Activated naive CD8-positive, alpha-beta T cell treated with anti-CD3 and anti-CD28 coated beads, Interleukin-2, amount 50 U/mL, for 16 hours (primary cell): ENCODE measurements around the gene AP5Z1.
"Not testable (repeated sequence)": the region's sequence is repeated elsewhere in the genome, so short reads cannot be mapped to it uniquely, and the experiment has no call there.

Experiments used
- DNase-seq: peaks from one replicate; pipeline ENCODE4 v3.0.0-alpha.2; 2020; ENCODE audit warnings: low read depth, low spot score

Gene AP5Z1

DNA sequence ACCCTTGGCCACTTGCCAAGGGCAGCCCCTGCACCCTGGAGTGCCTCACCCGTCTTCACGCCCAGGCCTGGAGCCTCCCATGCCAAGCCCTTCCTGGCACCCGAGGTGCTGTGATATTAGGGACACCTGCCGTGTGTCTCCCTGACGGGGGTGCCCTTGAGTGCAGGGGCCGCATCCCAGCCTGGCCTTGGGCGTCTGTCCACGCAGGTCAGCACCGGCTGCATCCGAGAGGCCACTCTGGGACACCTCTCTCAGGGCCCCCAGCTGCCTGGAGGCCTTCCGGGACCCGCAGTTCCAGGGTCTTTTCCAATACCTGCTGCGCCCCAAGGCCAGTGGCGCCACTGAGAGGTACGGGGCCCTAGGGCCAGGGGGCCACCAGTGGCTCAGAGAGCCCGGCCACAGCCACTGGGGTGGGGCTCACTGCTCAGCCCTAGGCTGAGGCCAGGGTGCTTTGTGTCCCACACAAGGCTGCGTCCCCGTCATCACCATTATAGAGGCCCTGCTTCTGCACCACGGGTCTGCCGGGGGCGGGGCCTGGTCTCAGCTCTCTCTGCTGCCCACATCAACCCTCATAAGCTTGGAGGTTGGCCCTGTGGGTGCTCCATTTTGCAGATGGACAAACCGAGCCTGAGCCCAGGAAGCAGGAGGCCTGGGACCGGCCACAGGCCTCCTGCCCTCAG is 12.7 kb downstream of the AP5Z1 start:
- DNase-seq = no peak

DNA sequence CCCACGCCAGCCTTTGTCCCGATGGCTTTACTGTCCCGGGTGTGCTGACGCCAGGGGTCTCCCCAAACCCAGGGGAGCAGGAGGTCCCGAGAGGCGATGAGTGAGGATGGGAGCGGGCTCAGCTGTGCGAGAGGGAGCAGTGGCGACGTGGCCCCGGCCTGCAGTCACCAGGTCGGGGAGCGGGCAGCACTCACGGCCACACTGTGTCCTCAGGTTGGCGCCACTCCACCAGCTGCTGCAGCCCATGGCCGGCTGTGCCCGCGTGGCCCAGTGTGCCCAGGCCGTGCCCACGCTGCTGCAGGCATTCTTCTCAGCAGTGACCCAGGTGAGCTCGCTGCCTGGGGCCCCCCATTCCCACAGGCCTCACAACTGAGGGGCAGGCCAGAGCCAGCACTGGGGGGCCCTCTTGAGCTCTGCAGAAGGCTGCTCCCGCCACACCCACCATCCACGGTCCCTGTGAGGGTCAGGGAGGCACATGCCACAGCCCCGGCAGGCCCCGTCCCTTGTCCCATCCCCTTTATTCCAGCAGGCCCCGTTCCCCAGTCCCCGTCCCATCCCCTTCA is 13.3 kb downstream of the AP5Z1 start:
- no peak for DNase-seq

DNA sequence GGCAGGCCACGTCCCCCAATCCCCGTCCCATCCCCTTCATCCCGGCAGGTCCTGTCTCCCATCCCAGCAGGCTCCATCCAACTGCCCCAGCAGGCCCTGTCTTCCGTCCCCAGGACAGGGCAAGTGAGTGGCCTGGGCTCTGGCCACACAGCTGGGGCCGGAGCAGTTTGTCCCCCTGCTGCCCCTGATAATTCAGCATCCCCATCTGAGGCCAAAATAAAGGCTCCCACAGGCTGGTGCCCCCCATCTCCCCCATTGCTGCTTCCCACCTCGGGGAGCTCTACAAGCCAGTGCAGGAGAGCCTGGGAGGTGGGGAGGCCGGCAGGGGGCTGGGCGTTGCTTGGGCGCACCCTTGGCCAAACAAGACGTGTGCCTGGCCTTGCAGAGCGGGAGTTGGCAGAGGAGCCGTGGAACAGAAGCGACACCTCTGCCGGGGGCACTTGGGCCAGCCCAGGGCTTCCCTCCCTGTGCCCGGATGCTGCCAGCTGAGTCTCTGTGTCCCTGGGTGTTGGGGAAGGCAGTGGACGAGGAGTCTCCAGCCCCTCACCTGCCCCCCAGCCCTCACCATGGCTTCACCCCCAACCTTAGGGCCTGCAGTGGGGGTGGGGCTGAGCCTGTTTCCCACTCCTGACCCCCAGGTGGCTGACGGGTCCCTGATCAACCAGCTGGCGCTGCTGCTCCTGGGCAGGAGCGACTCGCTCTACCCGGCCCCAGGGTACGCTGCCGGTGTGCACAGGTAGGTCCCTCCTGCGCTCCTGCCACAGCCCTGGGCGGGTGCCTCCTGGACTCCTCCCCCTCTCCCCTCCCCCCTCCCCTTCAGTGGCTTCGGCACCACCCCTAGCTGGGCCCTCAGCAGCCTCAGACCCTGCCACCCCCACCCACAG is 14.0 kb downstream of the AP5Z1 start:
- no peak for DNase-seq

DNA sequence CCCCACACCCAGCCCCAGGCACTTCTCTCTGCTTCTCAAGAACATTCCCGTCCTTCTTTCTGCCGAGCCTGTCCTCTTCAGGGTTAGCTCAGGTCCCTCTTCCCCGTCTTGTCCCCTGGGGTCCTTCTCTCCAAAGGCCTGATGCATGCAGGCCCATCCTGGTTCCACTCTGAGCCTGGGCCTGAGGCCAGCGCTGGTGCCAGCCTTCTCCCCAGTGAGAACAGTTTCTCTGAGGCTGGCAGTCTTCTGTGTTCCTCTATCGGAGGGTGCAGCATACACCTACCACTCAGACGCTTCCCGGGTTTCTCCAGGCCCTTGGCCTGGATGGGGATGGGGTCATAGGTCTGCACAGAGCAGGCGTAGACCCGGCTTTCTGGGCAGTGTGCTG is 14.6 kb downstream of the AP5Z1 start:
- no peak for DNase-seq

DNA sequence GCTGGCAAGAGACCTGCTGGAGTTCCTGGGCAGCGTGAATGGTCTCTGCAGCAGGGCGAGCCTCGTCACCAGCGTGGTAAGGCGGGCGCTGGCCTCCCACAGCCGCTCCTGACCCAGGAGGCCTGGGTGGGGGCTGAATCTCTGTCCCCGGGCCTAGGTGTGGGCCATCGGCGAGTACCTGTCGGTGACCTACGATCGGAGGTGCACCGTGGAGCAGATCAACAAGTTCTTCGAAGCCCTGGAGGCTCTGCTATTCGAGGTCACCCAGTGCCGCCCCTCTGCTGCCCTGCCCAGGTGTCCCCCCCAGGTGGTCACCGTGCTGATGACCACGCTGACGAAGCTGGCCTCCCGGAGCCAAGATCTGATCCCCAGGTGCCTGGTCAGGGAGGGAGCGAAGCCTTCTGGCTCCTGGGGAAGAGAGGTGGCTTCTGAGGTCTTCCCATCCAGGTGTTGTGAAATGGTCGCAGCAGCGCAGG is 15.1 kb downstream of the AP5Z1 start:
- no peak for DNase-seq

DNA sequence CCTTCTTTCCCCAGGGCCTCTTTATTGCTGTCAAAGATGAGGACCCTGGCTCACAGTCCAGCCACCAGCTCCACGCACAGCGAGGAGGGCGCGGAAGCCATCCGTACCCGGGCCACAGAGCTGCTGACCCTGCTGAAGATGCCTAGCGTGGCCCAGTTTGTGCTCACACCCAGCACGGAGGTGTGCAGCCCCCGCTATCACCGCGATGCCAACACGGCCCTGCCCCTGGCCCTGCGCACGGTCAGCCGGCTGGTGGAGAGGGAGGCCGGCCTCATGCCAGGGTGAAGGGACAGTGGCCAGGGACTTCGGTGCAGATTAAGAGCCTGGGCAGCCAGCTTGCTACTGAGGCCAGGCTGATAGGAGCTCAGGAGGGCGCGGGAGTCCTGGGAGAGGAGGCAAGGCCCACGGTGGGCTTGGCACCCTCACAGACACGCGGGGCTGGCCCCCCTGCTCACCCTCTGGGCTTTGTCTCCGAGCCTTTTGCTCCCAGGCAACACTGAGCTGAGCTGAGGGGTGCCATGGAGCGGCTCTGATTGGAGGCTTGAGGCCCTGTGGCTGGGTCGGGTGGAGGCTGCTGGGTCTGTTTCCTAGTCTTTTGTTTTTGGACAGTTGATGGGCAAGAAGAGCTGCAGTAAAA is 15.8 kb downstream of the AP5Z1 start:
- no peak for DNase-seq

DNA sequence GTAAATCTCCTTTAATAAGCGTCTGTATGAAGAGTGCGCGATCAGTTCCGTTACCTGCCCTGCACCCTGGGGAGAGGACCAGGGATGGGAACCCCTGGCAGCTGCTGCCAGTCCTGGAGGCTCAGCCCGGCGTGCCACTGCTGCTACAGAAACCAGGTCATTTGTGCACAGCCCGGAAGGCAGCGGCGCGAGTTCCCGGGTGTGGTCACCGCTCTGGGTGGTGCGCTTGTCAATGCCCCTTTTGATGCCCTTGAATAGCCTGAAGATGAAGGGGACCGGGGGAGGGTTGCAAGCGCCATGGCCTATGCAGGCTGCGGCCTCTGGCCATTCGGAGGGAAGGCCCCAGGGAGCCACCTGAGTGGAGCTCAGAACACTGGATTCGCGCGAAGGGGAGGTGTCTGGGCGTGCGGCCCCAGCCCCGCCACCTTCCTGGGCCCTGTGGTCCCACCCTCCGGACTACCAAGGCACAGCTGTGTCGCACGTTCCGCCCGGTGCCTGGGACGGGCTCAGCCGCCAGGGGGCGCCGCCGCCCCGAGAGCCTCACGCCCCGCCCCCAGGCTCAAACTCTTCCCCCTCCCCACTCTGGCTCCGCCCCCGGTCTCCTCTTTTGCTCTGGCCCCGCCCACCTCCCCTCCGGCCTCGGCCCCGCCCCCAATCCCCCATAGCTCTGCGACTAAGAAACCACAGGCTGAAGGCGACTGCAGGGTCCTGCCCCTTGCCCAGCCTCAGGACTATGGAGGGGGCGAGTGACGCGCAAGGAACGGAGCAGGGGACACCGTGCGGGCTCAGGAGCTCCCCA is 16.5 kb downstream of the AP5Z1 start:
- DNase-seq = peak; percentile 65

DNA sequence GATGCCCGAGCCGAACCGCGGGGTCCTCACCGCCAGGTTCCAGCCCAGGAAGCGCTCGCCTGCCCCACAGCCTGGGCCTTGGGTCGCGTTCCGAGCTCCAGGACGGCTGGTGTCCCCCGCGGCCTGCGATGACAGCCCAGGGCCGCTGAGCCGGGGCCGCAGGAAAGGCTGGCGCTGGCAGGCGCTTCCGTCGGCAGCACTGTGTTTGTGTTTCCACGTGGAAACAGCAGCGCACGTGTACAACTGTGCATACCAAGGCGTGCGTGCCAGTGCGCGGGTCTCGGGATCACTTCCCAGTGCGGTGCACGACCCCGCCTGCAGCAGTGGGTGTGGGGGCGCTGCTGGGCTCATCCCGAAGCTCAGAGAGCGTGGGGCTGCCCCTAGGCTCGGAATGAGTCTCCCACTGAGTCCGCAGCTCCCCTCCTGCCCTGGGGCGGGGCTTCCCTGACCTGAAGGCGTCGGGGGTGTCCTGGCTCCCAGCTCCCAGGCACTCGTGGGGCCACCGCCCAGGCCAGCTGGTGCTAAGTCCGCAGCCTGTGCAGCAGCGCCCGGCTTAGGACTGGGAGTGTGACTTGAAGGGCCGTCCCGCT is 17.2 kb downstream of the AP5Z1 start:
- no peak for DNase-seq

DNA sequence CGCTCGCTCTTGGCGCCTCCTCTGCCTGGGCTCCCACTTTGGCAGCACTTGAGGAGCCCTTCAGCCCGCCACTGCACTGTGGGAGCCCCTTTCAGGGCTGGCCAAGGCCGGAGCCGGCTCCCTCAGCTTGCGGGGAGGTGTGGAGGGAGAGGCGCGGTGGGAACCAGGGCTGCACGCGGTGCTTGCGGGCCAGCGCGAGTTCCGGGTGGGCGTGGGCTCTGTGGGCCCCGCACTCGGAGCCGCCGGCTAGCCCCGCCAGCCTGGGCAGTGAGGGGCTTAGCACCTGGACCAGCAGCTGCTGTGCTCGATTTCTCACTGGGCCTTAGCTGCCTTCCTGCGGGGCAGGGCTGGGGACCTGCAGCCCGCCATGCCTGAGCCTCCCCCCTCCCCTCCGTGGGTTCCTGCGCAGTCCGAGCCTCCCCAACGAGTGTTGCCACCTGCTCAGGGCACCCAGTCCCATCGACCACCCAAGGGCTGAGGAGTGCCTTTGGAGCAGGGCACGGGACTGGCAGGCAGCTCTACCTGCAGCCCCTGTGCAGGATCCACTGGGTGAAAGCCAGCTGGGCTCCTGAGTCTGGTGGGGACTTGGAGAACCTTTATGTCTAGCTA is 18.1 kb downstream of the AP5Z1 start:
- DNase-seq = not testable (repeated sequence)

DNA sequence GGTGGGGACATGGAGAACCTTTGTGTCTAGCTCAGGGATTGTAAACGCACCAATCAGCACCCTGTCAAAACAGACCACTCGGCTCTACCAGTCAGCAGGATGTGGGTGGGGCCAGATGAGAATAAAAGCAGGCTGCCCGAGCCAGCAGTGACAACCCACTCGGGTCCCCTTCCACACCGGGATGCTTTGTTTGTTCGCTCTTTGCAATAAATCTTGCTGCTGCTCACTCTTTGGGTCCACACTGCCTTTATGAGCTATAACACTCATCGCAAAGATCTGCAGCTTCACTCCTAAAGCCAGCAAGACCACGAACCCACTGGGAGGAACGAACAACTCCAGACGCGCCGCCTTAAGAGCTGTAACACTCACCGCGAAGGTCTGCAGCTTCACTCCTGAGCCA is 18.7 kb downstream of the AP5Z1 start:
- not testable (repeated sequence) for DNase-seq

DNA sequence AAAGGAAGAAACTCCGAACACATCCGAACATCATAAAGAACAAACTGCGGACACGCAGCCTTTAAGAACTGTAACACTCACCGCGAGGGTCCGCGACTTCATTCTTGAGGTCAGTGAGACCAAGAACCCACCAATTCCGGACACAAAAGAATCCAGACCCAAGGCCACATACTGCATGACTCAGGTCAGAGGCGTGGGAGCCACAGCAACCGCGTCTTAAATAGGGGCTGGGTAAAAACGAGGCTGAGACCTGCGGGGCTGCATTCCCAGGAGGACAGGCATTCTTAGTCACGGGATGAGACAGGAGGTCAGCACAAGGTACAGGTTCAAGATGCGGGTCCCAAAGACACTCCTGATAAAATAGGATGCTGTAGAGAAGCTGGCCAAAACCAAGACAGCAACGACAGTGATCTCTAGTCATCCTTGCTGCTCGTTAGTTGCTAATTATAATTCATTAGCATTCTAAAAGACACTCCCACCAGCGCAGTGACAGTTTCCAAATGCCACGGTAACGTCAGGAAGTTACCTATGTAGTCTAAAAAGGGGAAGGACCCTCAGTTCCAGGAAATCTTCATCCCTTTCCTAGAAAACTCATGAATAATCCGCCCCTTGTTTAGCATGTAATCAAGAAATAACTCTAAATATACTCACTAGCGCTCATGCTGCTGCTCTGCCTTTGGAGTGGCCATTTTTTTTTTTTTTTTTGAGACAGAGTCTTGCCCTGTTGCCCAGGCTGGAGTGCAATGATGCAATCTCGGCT is 19.3 kb downstream of the AP5Z1 start:
- DNase-seq = no peak

DNA sequence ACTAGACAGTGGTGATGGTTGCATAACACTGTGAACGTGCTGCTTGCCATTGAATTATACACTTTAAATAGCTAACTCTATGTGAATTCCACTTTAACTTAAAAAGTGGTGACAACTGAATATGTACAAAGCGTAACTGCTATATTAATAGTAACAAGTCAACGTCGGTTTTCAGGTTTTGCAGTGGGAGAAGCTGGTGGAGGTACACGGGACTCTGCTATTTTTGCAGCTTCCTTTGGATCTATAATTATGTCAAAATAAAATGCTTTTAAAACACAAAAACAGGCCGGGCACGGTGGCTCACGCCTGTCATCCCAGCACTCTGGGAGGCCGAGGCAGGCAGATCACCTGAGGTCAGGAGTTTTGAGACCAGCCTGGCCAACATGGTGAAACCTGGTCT is 21.0 kb downstream of the AP5Z1 start:
- DNase-seq = no peak

DNA sequence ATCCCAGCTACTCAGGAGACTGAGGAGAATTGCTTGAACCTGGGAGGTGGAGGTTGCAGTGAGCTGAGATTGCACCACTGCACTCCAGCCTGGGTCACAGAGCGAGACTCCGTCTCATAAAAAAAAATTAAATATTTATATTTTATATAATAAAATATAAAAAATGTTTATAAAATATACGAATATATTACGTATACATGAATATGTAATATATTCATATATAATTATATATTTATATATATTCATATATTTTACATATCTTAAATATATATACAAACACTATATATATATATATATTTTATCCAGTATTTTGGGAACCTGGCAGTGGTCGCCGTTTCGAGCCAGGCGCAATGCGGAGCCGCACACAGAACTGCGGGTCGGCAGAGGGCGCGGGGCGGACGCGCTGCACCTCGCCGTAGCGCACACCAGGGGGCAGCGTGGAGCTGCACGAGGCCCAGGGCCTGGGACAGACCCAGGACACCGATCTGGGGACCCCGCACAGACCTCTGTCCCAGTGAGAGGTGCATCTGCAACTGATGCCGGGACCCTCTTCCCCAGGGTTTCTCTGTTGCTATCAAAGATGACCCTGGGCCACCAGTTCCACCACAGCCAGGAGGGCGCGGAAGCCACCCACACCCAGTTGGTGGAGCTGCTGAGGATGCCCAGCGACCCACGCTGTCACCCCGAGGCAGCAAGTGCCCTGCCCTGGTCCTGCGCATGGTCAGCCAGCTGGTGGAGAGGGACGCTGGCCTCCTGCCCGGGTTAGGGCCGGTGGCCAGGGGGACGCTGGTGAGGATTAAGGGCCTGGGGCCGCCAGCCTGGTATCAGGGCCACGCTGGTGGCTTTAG is 22.7 kb downstream of the AP5Z1 start:
- DNase-seq = peak; percentile 45

DNA sequence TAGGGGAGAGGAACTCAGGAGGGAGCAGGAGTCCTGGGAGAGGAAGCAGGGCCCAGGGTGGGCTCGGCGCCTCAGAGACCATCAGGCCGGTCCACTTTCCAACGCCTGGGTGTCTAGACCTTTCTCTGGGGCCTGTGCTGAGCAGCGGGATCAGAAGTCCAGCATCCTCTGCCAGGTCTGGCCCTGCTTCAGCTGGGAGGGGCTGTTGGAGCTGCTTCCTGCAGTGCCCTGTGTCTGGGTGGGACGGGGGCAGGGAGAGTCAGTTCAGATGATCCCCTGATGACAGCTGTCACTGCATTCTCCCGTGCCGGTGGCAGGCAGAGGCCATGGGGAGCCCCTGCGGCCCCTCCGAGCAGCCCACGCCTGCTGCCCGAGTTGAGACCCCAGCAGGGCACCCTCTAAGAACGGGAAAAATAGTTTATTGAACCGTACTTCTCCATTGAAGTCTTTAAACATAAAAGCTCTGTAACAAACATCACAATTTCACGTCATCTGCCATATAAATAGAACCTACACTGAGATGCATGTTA is 23.3 kb downstream of the AP5Z1 start:
- DNase-seq = no peak

DNA sequence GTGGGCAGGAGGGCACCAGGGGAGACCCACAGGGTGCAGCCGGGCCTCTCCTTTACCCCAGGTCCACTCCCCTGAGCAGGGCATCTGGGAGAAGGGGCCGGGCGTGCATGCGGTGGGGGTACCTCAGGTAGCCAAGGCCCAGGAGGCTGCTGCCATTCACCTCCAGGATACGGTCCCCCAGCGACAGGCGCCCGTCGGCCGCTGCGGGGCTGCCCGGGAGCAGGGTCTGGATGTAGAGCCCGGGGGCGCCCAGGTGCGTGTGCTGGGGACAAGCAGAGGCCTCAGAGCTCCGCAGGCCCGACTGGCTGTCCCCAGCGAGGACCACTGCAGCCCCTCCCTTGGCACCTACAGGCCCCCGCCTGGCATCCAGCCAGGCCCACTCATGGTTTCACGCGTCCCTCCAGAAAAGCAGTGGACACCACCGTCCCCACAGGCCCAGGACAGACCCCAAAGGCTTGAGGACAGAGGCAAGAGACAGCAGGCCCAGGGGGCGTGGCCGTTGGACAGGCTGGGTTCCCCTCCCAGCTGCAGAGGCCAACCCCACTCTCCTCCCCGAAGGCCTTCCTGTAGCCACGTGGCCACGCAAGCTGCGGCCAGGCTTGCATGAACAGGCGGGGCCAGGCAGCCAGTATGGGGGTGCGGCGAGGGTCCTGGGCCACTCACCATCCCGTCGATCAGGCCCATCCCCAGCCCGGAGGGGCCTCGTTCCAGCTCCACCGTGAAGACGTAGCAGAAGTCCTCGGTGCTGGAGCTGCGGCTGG is 24.3 kb downstream of the AP5Z1 start:
- no peak for DNase-seq

DNA sequence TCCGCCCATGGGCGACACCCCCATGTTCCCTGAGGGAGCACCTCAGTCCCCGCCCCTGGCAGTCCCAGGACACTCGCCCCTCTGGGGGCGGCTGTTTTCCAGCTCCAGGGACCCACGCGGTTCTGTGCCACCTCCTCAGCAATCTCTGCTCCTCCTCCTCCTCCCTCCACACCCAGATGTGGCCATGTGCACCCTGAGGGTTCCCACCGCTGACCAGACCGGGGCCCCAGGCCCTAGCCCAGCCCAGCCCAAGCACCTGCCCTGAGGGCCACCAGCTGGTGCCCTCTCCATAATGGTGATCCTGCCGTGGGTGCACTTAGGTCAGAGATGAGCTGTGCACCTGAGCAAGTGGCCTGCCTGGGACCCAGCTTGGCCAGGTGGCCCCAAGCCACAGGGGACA is 25.1 kb downstream of the AP5Z1 start:
- DNase-seq = no peak

DNA sequence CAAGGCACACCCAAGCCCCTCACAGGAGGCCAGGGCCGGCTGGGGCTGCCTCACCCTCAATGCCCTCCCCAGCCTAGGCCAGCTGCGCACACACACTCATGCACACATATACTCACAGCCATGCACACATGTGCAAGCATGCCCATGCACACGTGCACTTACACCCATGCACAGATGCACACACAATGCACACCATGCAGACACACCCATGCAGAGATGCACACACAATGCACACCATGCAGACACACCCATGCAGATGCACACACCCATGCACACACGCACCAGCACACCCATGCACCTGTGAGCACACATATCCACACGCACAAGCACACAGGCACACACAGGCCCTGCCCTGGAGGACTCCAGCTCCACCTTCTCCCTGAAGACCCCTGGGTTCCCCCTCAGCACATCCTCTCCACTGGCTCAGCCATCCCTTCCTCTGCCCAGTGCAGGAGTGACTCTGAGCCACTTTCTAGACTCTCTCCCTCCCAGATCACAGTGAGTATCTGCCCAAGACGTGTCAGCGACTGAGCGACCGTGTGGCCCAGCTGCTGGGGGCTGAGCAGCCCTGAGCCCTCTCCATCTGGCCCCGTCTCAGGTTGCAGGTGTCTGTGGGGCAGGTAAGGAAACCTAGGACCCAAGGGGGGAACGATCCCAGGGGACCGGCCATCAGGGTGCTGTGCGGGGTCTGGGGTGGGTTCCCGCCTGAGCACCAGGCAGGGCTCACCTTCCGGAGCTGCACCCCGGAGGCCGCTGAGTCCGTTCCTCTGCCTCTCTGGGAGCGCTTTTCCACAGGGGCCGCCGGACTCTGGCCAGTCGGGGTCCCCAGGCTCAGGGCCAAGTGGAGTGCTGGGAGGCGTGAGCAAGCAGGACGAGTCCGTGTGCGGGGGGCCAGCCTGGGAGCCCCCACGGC is 25.8 kb downstream of the AP5Z1 start:
- no peak for DNase-seq
